Sigmoid colon (tissue), 7 donors: ENCODE results near the gene APOB. TPM values are rescaled to one million over a fixed set of nuclear protein-coding genes. Genes with fewer than 3 reads are reported as not detected.

Experiments used
- DNase-seq: peaks from one replicate; pipeline ENCODE4 v3.0.0-alpha.2; 2019
- H3K27ac ChIP-seq, 4 donors: fragments of 200-600 bp; sonication (generic); one replicate each; pipeline ENCODE4 v1.5.1; 2016 to 2019; ENCODE audit warnings: mild to moderate bottlenecking in 1 of 4
- H3K27me3 ChIP-seq, 3 donors: fragments of 200-600 bp; sonication (generic); one replicate each; pipeline ENCODE4 v1.5.1; 2019; ENCODE audit warnings: mild to moderate bottlenecking in 1 of 3
- H3K36me3 ChIP-seq, 4 donors: fragments of 200-600 bp; sonication (generic); one replicate each; pipeline ENCODE4 v1.5.1; 2016 to 2019
- H3K4me1 ChIP-seq, 4 donors: fragments of 200-600 bp; sonication (generic); one replicate each; pipeline ENCODE4 v1.5.1; 2017 to 2019
- H3K4me3 ChIP-seq, 4 donors: fragments of 200-600 bp; sonication (generic); one replicate each; pipeline ENCODE4 v1.5.1; 2017 to 2019; ENCODE audit warnings: mild to moderate bottlenecking in 2 of 4, moderate library complexity in 1 of 4
- H3K9me3 ChIP-seq, 4 donors: fragments of 200-600 bp in 3 of 4; sonication (generic) in 3 of 4; one replicate each; pipeline versions ENCODE4 v1.5.1 to v1.6.1; 2013 to 2019
- EP300 ChIP-seq, 4 donors: sonication (generic); formaldehyde crosslinking; IDR thresholded peaks; one replicate each; pipeline ENCODE4 v1.6.1; 2017; ENCODE audit warnings: antibody characterized with exemption in 4 of 4
- POLR2A ChIP-seq, 2 donors: fragments of 450-650 bp; IDR thresholded peaks; one replicate each; pipeline ENCODE4 v1.6.1; 2016; ENCODE audit warnings: antibody characterized with exemption in 2 of 2, mild to moderate bottlenecking in 2 of 2, moderate library complexity in 2 of 2
- POLR2AphosphoS5 ChIP-seq, 4 donors: sonication (generic); formaldehyde crosslinking; IDR thresholded peaks; one replicate each; pipeline ENCODE4 v1.6.1; 2017; ENCODE audit warnings: antibody characterized with exemption in 4 of 4
- WGBS, 2 donors: extraction: QIAGEN DNeasy Blood & Tissue Kit; methylation state at CpG; one replicate each; pipeline ENCODE4 v1.1.7; 2013; 5-methylcytosine and 5-hydroxymethylcytosine counted together
- intact Hi-C: fragments of 100-400 bp; cut with DNase I; formaldehyde crosslinking; loops from one replicate; pipeline ENCODE4 v1.15.1; 2023
- polyA plus RNA-seq, 3 donors: library from polyadenylated mRNA; stranded (reverse); fragments of 200-250 nt; gene quantifications; one replicate each; pipeline ENCODE4 v1.2.3, GENCODE V29; 2013
- total RNA-seq, 4 donors: library from RNA; depleted of rRNA; stranded (reverse); fragments of >200 nt; gene quantifications; one replicate each; pipeline ENCODE4 v1.1.0, GENCODE V29; 2016
- TF ChIP-seq, protein P1 (sequence below), 4 experiments: fragments of 450-650 bp in 3 of 4; fragments of 200-600 bp in 1 of 4; IDR thresholded peaks; one replicate each; pipeline ENCODE4 v1.5.1; 2016 to 2019; ENCODE audit warnings: antibody characterized with exemption in 4 of 4, mild to moderate bottlenecking in 3 of 4, moderate library complexity in 2 of 4
- donor health status: healthy with polysubstance abuse.
- donor health status: Bipolar disorder and iron deficiency.
- donor health status: healthy.

The APOB gene
- total and polyA plus RNA-seq, 7 donors: under 0.01 to 3.6 (median 0.69) TPM; not detected in 1

DNA sequence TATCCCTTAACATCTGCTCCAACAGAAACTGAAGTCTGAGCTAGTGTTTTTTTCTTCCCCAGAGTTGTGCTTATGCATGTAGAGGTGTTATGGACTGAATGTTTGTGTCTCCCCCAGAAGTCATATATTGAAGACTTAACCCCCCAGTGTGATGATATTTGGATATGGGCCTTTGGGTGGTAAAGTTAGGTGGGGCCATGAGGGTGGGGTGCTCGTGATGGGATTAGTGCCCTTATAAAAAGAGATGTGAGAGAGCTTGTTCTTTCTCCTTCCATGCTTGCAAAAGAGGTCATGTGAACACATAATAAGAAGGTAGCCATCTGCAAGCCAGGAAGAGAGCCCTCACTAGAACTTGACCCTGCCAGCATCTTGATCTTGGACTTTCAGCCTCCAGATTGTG is 34.4 kb upstream of the APOB start:
- no peak for TF ChIP-seq EP300 (IDR thresholded peaks at IDR 0.05)
- no peak for TF ChIP-seq POLR2AphosphoS5 (IDR thresholded peaks at IDR 0.05)
- TF ChIP-seq POLR2A (IDR thresholded peaks at IDR 0.05): no peak
- TF ChIP-seq, protein P1, sequence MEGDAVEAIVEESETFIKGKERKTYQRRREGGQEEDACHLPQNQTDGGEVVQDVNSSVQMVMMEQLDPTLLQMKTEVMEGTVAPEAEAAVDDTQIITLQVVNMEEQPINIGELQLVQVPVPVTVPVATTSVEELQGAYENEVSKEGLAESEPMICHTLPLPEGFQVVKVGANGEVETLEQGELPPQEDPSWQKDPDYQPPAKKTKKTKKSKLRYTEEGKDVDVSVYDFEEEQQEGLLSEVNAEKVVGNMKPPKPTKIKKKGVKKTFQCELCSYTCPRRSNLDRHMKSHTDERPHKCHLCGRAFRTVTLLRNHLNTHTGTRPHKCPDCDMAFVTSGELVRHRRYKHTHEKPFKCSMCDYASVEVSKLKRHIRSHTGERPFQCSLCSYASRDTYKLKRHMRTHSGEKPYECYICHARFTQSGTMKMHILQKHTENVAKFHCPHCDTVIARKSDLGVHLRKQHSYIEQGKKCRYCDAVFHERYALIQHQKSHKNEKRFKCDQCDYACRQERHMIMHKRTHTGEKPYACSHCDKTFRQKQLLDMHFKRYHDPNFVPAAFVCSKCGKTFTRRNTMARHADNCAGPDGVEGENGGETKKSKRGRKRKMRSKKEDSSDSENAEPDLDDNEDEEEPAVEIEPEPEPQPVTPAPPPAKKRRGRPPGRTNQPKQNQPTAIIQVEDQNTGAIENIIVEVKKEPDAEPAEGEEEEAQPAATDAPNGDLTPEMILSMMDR (IDR thresholded peaks at IDR 0.05): no peak
- intact Hi-C loops: no loop called here
- H3K4me1 ChIP-seq: no peaks in the 10 kb centered on the region
- DNase-seq: no peak
- H3K9me3 ChIP-seq: peaks cover 0 to 8% (median 3%) of the 10 kb centered on the region in 4 donors
- H3K27me3 ChIP-seq: no peaks in the 10 kb centered on the region
- H3K4me3 ChIP-seq: no peak overlapping the region
- WGBS, 2 donors: 19 to 69% methylated on average over 1 of the region's 1 CpG
- no peaks in the 10 kb centered on the region for H3K36me3 ChIP-seq
- H3K27ac ChIP-seq: no peak overlapping the region

DNA sequence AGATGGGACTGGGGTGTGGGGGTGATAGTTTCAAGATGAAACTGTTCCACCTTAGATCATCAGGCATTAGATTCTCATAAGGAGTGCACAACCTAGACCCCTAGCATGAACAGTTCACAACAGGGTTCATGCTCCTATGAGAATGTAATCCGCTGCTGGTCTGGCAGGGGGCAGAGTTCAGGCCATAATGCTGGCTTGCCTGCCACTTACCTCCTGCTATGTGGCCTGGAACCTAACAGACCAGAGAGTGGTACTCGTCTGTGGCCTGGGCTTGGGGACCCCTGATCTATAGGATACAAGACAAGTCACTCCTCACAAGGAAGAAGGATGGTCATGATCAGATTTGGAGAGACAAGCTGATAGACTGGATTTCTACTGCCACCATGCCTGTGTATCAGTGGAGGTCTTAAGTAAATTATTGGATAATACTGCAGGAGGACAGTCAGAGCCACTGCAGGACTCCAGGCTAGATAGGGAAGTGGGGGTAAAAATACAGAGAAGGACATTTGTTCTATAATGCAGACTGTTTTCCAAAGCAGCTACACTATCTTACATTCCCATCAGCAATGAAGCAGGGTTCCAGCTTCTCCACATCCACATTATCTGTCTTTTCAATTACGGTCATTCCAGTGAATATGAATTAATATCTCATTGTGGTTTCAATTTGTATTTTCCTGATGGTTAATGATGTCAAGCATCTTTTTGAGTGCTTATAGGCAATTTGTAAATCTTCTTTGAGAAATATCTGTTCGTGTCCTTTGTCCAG is 28.8 kb upstream of the APOB start:
- DNase-seq: no peak

DNA sequence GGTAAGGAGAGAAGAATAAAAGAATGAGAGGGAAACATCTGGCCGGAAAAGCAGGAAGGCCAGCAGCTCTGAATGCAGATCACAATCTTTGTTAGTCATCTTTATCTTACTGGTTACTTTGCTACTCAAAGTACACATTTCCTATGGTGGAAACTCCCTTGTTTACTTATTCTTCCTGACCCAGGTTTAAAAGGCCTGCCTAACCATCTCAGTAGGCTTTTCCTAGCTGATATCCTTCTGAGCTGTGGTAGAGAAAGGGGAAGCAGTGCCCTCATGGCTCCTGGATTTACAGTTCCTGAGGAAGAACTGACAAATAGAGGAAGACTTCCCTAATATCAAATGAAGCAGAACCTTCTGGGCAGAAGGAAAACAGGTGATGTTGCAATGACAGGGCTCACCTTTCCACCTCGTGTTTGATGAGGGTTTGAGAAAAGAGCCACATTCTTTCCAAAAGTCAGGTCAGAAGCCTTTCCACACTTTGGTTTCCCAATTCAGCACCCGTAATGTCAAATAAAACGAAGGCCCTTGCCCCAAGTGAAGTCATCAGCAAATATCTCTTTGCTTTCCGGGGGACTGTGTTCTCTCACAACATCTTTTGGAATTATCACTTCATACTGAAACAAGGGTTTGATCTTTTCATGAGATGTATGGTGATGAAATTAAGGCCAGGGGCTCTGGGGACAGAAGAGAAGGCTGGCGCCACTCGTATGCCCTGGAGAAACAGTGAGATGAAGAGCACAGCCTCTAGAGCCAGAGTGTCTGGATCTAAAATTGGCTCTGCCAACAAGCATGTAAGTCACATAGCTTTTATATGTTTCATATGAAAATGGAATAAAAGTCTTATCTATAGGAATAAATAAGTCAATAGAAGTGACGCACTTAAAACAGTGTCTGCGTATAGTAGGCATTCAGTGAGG is 26.7 kb upstream of the APOB start:
- Histone ChIP-seq H3K27ac (no peak overlapping the region), H3K4me3 (no peak overlapping the region), H3K9me3 (no peaks in the 10 kb centered on the region), H3K36me3 (no peaks in the 10 kb centered on the region), H3K4me1 (no peaks in the 10 kb centered on the region), H3K27me3 (no peaks in the 10 kb centered on the region)
- intact Hi-C loops: no loop called here
- no peak for TF ChIP-seq EP300 (IDR thresholded peaks at IDR 0.05)
- TF ChIP-seq POLR2AphosphoS5 (IDR thresholded peaks at IDR 0.05): no peak
- no peak for TF ChIP-seq POLR2A (IDR thresholded peaks at IDR 0.05)
- TF ChIP-seq, protein P1 (IDR thresholded peaks at IDR 0.05): no peak
- WGBS, 2 donors: 79% methylated on average over 9 of the region's 9 CpGs
- DNase-seq: no peak

More for the DNA sequence above, 28.8 kb upstream of the APOB start:
- Histone ChIP-seq H3K36me3 (no peaks in the 10 kb centered on the region), H3K27ac (no peak overlapping the region), H3K4me3 (no peak overlapping the region), H3K27me3 (no peaks in the 10 kb centered on the region), H3K9me3 (peaks cover 0 to 3% (median 0%) of the 10 kb centered on the region in 4 donors), H3K4me1 (no peaks in the 10 kb centered on the region)
- intact Hi-C loops: no loop called here
- TF ChIP-seq, protein P1 (IDR thresholded peaks at IDR 0.05): no peak
- TF ChIP-seq POLR2A (IDR thresholded peaks at IDR 0.05) (no peak), EP300 (IDR thresholded peaks at IDR 0.05) (no peak), POLR2AphosphoS5 (IDR thresholded peaks at IDR 0.05) (no peak)
- 76 to 85% methylated on average over 4 of the region's 4 CpGs for WGBS, 2 donors

DNA sequence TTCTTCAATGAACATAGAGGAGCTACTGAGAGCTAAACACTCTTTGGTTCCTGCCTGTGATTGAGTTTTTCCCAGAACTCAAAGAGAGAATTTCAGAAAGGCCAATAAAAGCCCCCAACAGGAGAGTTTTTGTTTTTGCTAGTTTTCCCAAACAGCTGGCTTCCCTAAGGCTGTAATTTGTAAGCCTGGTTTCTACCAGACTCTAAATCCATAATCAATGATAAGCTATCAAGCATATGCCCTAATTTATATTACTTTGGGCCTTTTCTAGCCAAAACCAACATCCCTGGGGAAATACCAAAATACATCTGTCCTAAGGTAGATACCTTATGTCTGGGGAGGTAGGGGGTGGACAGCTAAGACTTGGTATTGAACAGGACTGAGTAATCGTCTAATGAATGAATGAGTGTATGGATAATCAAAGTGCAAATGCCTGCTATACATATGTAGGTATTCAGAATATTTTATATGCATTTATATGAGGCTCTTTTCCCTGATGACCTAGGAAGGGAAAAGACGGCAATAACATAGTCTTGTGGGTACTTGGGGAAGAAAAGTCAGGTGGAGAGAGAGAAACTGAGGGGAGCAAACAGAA is 26.0 kb upstream of the APOB start:
- Histone ChIP-seq H3K27me3 (no peaks in the 10 kb centered on the region), H3K4me3 (no peak overlapping the region), H3K36me3 (no peaks in the 10 kb centered on the region), H3K4me1 (no peaks in the 10 kb centered on the region), H3K27ac (no peak overlapping the region), H3K9me3 (no peaks in the 10 kb centered on the region)
- intact Hi-C loops: no loop called here
- no peak for DNase-seq
- TF ChIP-seq, protein P1 (IDR thresholded peaks at IDR 0.05): no peak
- TF ChIP-seq POLR2A (IDR thresholded peaks at IDR 0.05): no peak
- TF ChIP-seq POLR2AphosphoS5 (IDR thresholded peaks at IDR 0.05): no peak
- TF ChIP-seq EP300 (IDR thresholded peaks at IDR 0.05): no peak
- 36 to 44% methylated on average over 2 of the region's 2 CpGs for WGBS, 2 donors
